H1 (cell line): ENCODE results near the gene TRDN. TPM values are rescaled to one million over a fixed set of nuclear protein-coding genes. Genes with fewer than 3 reads are reported as not detected.

Experiments
- CTCF ChIA-PET: fragments of 300-600 bp; sonication (Branson Sonifier 250); formaldehyde crosslinking; loops from one replicate; lab custom pipeline; 2021; ENCODE audit not compliant: partially characterized antibody; lab: Charles Lee
- POLR2A ChIA-PET: fragments of 300-600 bp; sonication (Branson Sonifier 250); formaldehyde crosslinking; loops from one replicate; lab custom pipeline; 2021; ENCODE audit warnings: inconsistent platforms; ENCODE audit not compliant: partially characterized antibody; lab: Charles Lee
- DNase-seq, 2 experiments: peaks; one replicate each; pipeline versions ENCODE4 v3.0.0 to v3.0.0-alpha.2; 2010 to 2022; ENCODE audit warnings: low spot score in 2 of 2, low read depth in 1 of 2, mixed read lengths in 1 of 2
- FAIRE-seq: peaks from 2 replicates; lab custom pipeline; 2011; peaks lifted over from hg19 to GRCh38; lab: Jason Lieb, UNC
- H2AFZ ChIP-seq: 2 replicates; pipeline ENCODE4 v1.8.1; 2012; ENCODE audit warnings: low read length, inconsistent platforms
- H2AK5ac ChIP-seq: 2 replicates; pipeline ENCODE4 v1.6.1; 2013; ENCODE audit warnings: low read depth, low read length
- H2BK120ac ChIP-seq: replicated peaks from 2 replicates; pipeline ENCODE3; 2013; ENCODE audit warnings: low read depth, low read length, inconsistent platforms
- H2BK12ac ChIP-seq: 2 replicates; pipeline ENCODE4 v1.6.1; 2013; ENCODE audit warnings: low read depth, low read length
- H2BK15ac ChIP-seq: 2 replicates; pipeline ENCODE4 v1.6.1; 2013; ENCODE audit warnings: low read length
- H2BK20ac ChIP-seq: 2 replicates; pipeline ENCODE4 v1.6.1; 2013; ENCODE audit warnings: low read length
- H2BK5ac ChIP-seq: 2 replicates; pipeline ENCODE4 v1.6.1; 2013; ENCODE audit warnings: low read depth, low read length
- H3K14ac ChIP-seq: 2 replicates; pipeline ENCODE4 v1.6.1; 2013; ENCODE audit warnings: inconsistent platforms; ENCODE audit not compliant: insufficient read length
- H3K18ac ChIP-seq: 2 replicates; pipeline ENCODE4 v1.6.1; 2013; ENCODE audit warnings: low read length; ENCODE audit errors: extremely low read depth
- H3K23ac ChIP-seq: 2 replicates; pipeline ENCODE4 v1.6.1; 2013; ENCODE audit warnings: inconsistent platforms; ENCODE audit not compliant: insufficient read length
- H3K23me2 ChIP-seq: 2 replicates; pipeline ENCODE4 v1.6.1; 2013; ENCODE audit warnings: low read depth, low read length
- H3K27ac ChIP-seq: 2 replicates; pipeline ENCODE4 v1.6.1; 2011; ENCODE audit warnings: low read depth, low read length, inconsistent platforms
- H3K27me3 ChIP-seq, 4 experiments: replicated peaks in 1 of 4; 1 replicate in 1 of 4; 2 replicates in 3 of 4; pipeline versions ENCODE4 v1.6.1 to v1.8.1; 2011 to 2013; ENCODE audit warnings: low read length in 3 of 4, mild to moderate bottlenecking in 3 of 4, inconsistent platforms in 2 of 4, mixed read lengths in 2 of 4, moderate library complexity in 1 of 4; ENCODE audit not compliant: control insufficient read depth in 3 of 4, insufficient read depth in 3 of 4; ENCODE audit errors: extremely low read depth in 1 of 4
- H3K36me3 ChIP-seq, 4 experiments: 2 replicates each; pipeline versions ENCODE4 v1.6.1 to v1.8.1; 2011 to 2013; ENCODE audit warnings: mild to moderate bottlenecking in 4 of 4, low read length in 3 of 4, moderate library complexity in 2 of 4, control low read depth in 1 of 4, inconsistent platforms in 1 of 4; ENCODE audit not compliant: insufficient read depth in 4 of 4, control insufficient read depth in 2 of 4
- H3K4ac ChIP-seq: replicated peaks from 2 replicates; pipeline ENCODE3; 2013; ENCODE audit warnings: low read length, low read depth, mixed read lengths, inconsistent platforms; ENCODE audit not compliant: insufficient read length
- H3K4me1 ChIP-seq, 4 experiments: replicated peaks in 1 of 4; 1 replicate in 1 of 4; 2 replicates in 3 of 4; pipeline versions ENCODE4 v1.6.1 to v1.8.1; 2011 to 2013; ENCODE audit warnings: low read length in 3 of 4, inconsistent platforms in 2 of 4, mixed read lengths in 1 of 4; ENCODE audit not compliant: insufficient read depth in 4 of 4, control insufficient read depth in 3 of 4
- H3K4me2 ChIP-seq, 2 experiments: 2 replicates each; pipeline versions ENCODE4 v1.6.1 to v1.8.1; 2011 to 2013; ENCODE audit warnings: low read depth in 2 of 2, low read length in 2 of 2, control low read depth in 1 of 2, inconsistent platforms in 1 of 2, mild to moderate bottlenecking in 1 of 2; ENCODE audit not compliant: insufficient read depth in 1 of 2
- H3K4me3 ChIP-seq, 4 experiments: fragments of 200-600, 300-600 bp in 1 of 4; sonication (generic), shearing (Covaris generic), sonication (Bioruptor Twin) in 1 of 4; 2 replicates each; pipeline versions ENCODE4 v1.5.1 to v1.8.1; 2011 to 2016; ENCODE audit warnings: low read length in 4 of 4, low read depth in 3 of 4, control low read depth in 2 of 4, inconsistent platforms in 2 of 4, mild to moderate bottlenecking in 2 of 4, mixed read lengths in 1 of 4, moderate library complexity in 1 of 4; ENCODE audit not compliant: insufficient read depth in 2 of 4; ENCODE audit errors: extremely low read depth in 1 of 4
- H3K56ac ChIP-seq: replicated peaks from 2 replicates; pipeline ENCODE3; 2013; ENCODE audit warnings: low read depth, mild to moderate bottlenecking, mixed read lengths, low read length, inconsistent platforms; ENCODE audit not compliant: insufficient read length
- H3K79me1 ChIP-seq: 2 replicates; pipeline ENCODE4 v1.6.1; 2013; ENCODE audit warnings: low read depth, low read length, control low read depth
- H3K79me2 ChIP-seq, 2 experiments: 2 replicates each; pipeline versions ENCODE4 v1.6.1 to v1.8.1; 2012 to 2013; ENCODE audit warnings: low read length in 2 of 2, mild to moderate bottlenecking in 2 of 2, inconsistent platforms in 1 of 2; ENCODE audit not compliant: insufficient read depth in 2 of 2, control insufficient read depth in 1 of 2
- H3K9ac ChIP-seq, 4 experiments: replicated peaks in 1 of 4; 1 replicate in 1 of 4; 2 replicates in 3 of 4; pipeline versions ENCODE4 v1.6.1 to v1.8.1; 2011 to 2013; ENCODE audit warnings: low read depth in 3 of 4, low read length in 3 of 4, control low read depth in 2 of 4, mild to moderate bottlenecking in 2 of 4, moderate library complexity in 2 of 4, inconsistent platforms in 1 of 4; ENCODE audit errors: extremely low read depth in 1 of 4
- H3K9me3 ChIP-seq, 2 experiments: 2 replicates each; pipeline versions ENCODE4 v1.6.1 to v1.8.1; 2012 to 2013; ENCODE audit warnings: mild to moderate bottlenecking in 2 of 2, moderate library complexity in 2 of 2, control low read depth in 1 of 2, inconsistent platforms in 1 of 2, low read depth in 1 of 2, low read length in 1 of 2, mixed read lengths in 1 of 2; ENCODE audit not compliant: insufficient read depth in 2 of 2
- H4K20me1 ChIP-seq, 2 experiments: replicated peaks in 1 of 2; 2 replicates each; pipeline versions ENCODE3 to v1.8.1; 2011 to 2013; ENCODE audit warnings: inconsistent platforms in 2 of 2, low read length in 2 of 2, mild to moderate bottlenecking in 1 of 2; ENCODE audit not compliant: insufficient read depth in 2 of 2, control insufficient read depth in 1 of 2
- H4K5ac ChIP-seq: 2 replicates; pipeline ENCODE4 v1.6.1; 2013; ENCODE audit warnings: low read length, low read depth, mixed read lengths, inconsistent platforms; ENCODE audit not compliant: insufficient read length
- H4K8ac ChIP-seq: 2 replicates; pipeline ENCODE4 v1.8.0; 2013; ENCODE audit warnings: mild to moderate bottlenecking, moderate library complexity, low read length, inconsistent platforms; ENCODE audit not compliant: insufficient read depth; ENCODE audit errors: extremely low read depth
- H4K91ac ChIP-seq: replicated peaks from 2 replicates; pipeline ENCODE3; 2013; ENCODE audit warnings: low read length, mixed read lengths, inconsistent platforms; ENCODE audit not compliant: insufficient read length
- CEBPB ChIP-seq: IDR thresholded peaks from 2 replicates; pipeline ENCODE4 v1.6.1; 2012; ENCODE audit warnings: low read depth, low read length
- CHD1 ChIP-seq: IDR thresholded peaks from 2 replicates; pipeline ENCODE4 v1.6.1; 2012; ENCODE audit warnings: low read depth, low read length, improper control_type of control experiment
- CREB1 ChIP-seq: IDR thresholded peaks from 2 replicates; pipeline ENCODE4 v1.6.1; 2012; ENCODE audit warnings: inconsistent platforms
- POU5F1 ChIP-seq: IDR thresholded peaks from 2 replicates; pipeline ENCODE4 v1.6.1; 2011; ENCODE audit warnings: low read depth, mild to moderate bottlenecking, low read length, moderate library complexity
- WGBS, 2 experiments: shearing (Covaris generic) in 1 of 2; methylation state at CpG; one replicate each; pipeline versions ENCODE4 v1.1.6 to v1.1.7; 2013 to 2015; ENCODE audit warnings: low lambda C conversion rate in 2 of 2, mixed read lengths in 2 of 2, inconsistent platforms in 1 of 2, low coverage in 1 of 2, missing lambda C conversion rate in 1 of 2; ENCODE audit not compliant: insufficient replicate concordance in 2 of 2, insufficient coverage in 1 of 2, insufficient read length in 1 of 2; ENCODE audit errors: extremely low coverage in 1 of 2, missing lambda C conversion rate in 1 of 2; 5-methylcytosine and 5-hydroxymethylcytosine counted together
- polyA plus RNA-seq, 7 experiments: library from polyadenylated mRNA; depleted of rRNA in 3 of 7; stranded (reverse) in 5 of 7; unstranded in 2 of 7; fragments of >200 nt in 5 of 7; fragments of 200-250 nt in 2 of 7; gene quantifications; 1 replicate in 5 of 7; 2 replicates in 1 of 7; 4 replicates in 1 of 7; pipeline versions ENCODE4 v1.2.1 to v1.2.3, GENCODE V29; 2011 to 2013; ENCODE audit warnings: missing spikeins in 2 of 7, mixed read lengths in 2 of 7
- total RNA-seq: library from RNA; stranded (reverse); fragmentation: NEBNext Ultra II Directional; extraction: Animal tissue kit (Norgen Biotek cat#: 25700); gene quantifications from 2 replicates; pipeline ENCODE4 v1.2.1, GENCODE V29; 2021

TRDN gene
- total and polyA plus RNA-seq, 2 of the 8 experiments (the other 6 are each of a cell fraction or from before 2014, with no cell fraction given): 1.6 to 41.6 TPM

GRCh38 chr6:123182998-123183397, 453.8 kb downstream of the TRDN start:
- Histone ChIP-seq H3K27me3 (no peaks in the 10 kb centered on the region), H2BK12ac (no peak overlapping the region), H4K8ac (no peak overlapping the region), H3K9me3 (no peaks in the 10 kb centered on the region), H3K36me3 (no peaks in the 10 kb centered on the region), H3K23me2 (no peaks in the 10 kb centered on the region), H3K4me1 (no peaks in the 10 kb centered on the region), H3K18ac (no peak overlapping the region), H3K79me1 (no peaks in the 10 kb centered on the region), H4K5ac (no peak overlapping the region), H2BK5ac (no peak overlapping the region), H3K27ac (no peak overlapping the region), H2BK20ac (no peak overlapping the region), H3K79me2 (no peaks in the 10 kb centered on the region), H3K9ac (no peak overlapping the region), H3K23ac (no peak overlapping the region), H3K14ac (no peak overlapping the region), H3K56ac (no peak overlapping the region), H3K4ac (no peak overlapping the region), H2AFZ (no peak overlapping the region), H4K91ac (no peak overlapping the region), H2BK120ac (no peak overlapping the region), H2BK15ac (no peak overlapping the region), H2AK5ac (no peak overlapping the region), H3K4me2 (no peak overlapping the region), H3K4me3 (no peak overlapping the region), H4K20me1 (no peaks in the 10 kb centered on the region)
- FAIRE-seq (no peak), DNase-seq (no peak)
- TF ChIP-seq POU5F1: no peak
- no peak for TF ChIP-seq CHD1
- TF ChIP-seq CEBPB: no peak
- no peak for TF ChIP-seq CREB1
- POLR2A ChIA-PET: no interaction called here
- 92% methylated on average over 7 of the region's 7 CpGs; no CpG with 5 or more reads in 1 of the 2 experiments for WGBS, 2 experiments
- CTCF ChIA-PET: no interaction called here
